Activated T-cell treated with anti-CD3 and anti-CD28 coated beads for 4 hours (primary cell): ENCODE data around the gene NRXN3.
"Not testable (repeated sequence)": the region's sequence is repeated elsewhere in the genome, so short reads cannot be mapped to it uniquely, and the experiment has no call there.

ENCODE experiments used
- DNase-seq: peaks from one replicate; pipeline ENCODE4 v3.0.0-alpha.2; 2020

NRXN3 gene

GRCh38 chr14:78417532-78417931, 247.4 kb downstream of the NRXN3 start:
- DNase-seq, result no peak

- no peak for DNase-seq
These were observed 254.1 kb downstream of the NRXN3 start for GRCh38 chr14:78424311-78424710.

- DNase-seq, result no peak
These were observed 255.2 kb downstream of the NRXN3 start for GRCh38 chr14:78425330-78425729.

GRCh38 chr14:78425782-78426181, 255.6 kb downstream of the NRXN3 start:
- no peak for DNase-seq

DNA sequence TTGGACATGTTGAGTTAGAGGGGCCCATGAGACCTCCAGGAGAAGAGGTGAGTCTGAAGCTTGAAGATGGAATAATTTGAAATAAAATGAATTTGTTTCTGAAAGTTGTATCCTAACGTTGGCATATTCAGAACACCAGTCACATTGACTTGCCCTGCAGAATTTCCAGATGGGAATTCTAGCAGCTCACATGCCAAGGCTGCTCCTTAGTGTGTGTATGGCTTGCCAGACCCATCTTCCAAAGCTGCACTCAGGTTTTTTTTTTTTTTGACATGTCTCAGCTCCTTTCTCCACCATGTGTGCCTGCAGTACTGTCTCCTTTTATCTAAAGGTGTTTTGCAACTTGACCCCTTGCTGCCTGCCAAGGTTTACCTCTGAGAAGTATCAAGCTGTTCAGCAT, 261.9 kb downstream of the NRXN3 start:
- DNase-seq, result no peak

DNA sequence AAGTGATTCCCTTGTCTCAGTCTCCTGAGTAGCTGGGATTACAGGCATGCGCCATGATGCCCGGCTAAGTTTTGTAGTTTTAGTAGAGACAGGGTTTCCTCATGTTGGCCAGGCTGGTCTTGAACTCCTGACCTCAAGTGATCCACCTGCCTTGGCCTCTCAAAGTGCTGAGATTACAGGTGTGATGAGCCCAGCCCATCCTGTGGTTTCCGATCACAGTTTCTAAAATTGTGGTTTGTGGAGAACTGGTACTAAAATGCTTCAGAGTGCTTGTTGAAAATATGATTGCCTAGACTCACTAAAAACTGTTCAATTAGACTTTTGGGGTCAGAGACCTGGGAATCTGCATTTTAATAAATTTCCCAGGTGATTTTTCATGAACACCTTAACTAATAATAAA, 267.3 kb downstream of the NRXN3 start:
- DNase-seq, result not testable (repeated sequence)

DNA sequence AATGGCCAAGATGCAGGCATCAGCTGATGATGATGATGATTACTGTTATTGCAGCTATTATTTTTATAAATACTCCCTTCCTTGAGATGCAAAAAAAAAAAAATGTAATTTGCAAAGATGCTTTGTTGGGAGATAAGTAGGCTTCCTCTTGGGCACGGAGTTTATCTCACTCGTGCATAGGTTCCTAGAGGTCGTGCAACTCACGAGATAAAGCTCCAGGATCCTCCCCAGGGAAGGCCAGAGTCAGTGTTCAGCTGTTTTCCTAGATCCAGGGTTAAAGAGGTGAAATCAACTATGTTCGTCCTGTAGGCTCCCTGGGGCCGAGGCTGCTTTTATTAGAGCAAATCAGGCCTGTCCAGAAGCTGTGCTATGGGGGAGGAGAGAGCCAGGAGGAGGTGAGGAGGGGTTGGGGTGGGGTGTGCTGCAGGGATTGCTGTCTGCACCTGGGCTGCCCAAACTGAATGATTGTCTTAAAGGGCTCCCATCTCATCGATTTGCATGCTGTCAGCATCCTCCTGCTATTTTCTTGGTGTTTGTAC, 270.3 kb downstream of the NRXN3 start:
- DNase-seq, result no peak

DNA sequence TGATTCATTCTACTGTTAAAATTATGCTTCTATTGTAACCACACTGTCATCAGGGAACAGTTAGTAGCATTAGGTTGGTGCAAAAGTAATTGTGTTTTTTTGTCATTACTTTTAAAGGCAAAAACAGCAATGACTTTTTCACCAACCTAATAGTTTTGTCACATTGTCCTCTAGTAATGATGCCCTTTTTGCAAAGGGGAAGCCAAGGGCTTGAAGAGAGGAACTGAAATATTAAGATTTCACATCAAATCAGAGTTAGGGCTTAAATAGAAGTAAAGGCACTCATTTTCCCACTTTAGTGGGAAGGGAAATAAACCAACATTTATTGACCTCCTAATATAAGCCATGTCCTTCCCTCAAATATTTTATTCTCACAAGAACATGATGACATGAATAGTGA, 273.7 kb downstream of the NRXN3 start:
- no peak for DNase-seq

GRCh38 chr14:78445275-78445674, 275.1 kb downstream of the NRXN3 start:
- no peak for DNase-seq

GRCh38 chr14:78446807-78447206, 276.6 kb downstream of the NRXN3 start:
- no peak for DNase-seq

GRCh38 chr14:78448164-78449094, 278.3 kb downstream of the NRXN3 start:
- no peak for DNase-seq

DNA sequence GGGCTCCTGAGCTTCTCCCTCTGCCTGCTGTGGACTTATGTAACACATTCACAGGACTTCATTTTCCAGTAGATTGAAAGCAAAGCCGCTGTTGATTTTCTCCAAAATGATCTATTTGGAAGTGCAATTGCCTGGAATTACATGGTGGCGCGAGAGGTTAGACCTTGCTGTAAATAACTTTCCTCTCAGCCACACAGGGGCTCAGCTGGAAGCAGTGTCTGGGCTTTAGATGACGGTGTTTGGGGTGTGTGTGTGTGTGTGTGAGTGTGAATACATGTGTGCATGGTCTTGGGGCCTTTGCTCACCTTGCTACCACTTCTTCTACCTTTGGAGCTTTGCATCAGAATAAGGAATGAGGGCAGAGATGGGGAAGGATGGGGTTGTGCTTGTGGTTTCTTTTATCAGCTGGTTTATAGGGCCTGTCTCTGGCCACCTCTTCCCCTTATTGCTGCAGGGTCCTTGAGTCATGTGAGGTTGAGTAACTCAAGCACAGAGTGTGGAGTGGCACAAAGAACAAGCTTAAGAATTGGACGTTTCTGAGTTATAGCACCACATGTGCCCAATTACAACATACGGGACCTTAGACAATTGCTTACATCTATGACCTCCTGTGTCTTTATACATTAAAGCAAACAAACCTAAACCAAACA, 280.6 kb downstream of the NRXN3 start:
- no peak for DNase-seq

DNA sequence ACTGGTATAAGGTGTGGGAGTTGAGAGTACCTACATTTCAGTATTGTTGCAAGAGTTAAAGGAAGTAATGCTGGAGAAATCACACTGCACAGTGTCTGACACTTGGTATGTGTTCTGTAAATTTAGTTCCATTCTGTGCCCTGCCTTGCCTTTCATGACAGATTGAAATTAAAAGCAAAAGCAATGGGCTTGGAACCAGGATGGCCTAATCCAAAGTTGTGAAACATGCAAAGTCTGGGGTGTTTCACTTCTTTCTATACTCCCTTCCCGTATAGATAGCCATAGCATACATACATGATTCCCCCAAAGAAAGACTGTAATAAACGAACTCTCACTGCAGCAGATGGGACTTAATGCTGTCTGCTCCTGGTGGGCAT, 281.1 kb downstream of the NRXN3 start:
- DNase-seq, result no peak

GRCh38 chr14:78455896-78456435, 285.8 kb downstream of the NRXN3 start:
- no peak for DNase-seq

GRCh38 chr14:78469947-78470346, 299.8 kb downstream of the NRXN3 start:
- DNase-seq, result no peak

DNA sequence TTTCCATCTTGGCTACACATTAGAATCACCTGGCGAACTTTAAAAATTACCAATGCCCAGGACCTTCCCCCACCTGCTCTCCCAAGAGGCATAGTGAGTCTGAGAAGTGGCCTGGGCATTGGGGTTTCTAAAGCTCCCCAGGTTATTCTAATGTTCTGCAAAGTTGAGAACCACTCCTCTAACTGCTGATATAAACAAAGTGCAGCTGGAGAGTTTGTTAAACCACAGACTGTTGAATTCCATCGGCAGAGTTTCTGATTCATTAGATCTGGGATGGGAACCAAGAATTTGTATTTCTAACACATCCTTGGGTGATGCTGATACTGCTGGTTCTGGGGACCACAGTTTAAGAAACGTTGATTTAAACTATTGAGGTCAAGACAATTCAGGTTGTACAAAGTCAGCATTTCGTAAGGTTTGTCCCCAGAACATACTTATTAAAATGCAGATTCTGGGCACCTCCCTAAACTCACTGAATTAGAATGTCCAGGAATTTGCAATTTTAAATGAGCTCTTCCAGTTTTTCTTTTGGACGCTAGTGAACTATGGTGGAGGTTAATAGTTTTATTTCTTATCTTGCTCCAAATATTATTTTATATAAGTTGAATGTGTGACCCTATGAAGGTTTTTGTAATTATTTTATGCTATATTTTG, 309.1 kb downstream of the NRXN3 start:
- no peak for DNase-seq

GRCh38 chr14:78484028-78484427, 313.9 kb downstream of the NRXN3 start:
- DNase-seq, result no peak

GRCh38 chr14:78486081-78486480, 315.9 kb downstream of the NRXN3 start:
- DNase-seq, result no peak

DNA sequence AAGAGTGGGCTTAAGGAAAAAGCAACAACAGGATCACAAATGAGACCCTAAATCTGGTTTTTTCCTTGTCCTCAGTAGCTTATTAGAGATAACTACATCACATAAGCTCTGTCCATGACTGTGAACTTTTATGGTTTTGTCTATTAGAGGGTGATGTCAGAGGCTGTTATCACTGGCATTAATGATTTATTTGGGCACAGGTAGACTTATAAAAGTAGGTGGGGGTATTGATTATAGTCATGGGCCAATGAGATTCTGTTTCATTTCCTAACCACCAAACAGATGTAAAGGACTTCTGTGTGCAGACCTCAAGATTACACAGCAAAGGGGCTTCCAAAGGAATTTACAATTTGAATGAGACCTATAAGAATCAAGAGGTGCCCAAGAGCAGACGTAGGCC, 316.4 kb downstream of the NRXN3 start:
- no peak for DNase-seq

- not testable (repeated sequence) for DNase-seq
These were observed 317.4 kb downstream of the NRXN3 start for GRCh38 chr14:78487573-78487972.

GRCh38 chr14:78488938-78489337, 318.8 kb downstream of the NRXN3 start:
- DNase-seq, result no peak

DNA sequence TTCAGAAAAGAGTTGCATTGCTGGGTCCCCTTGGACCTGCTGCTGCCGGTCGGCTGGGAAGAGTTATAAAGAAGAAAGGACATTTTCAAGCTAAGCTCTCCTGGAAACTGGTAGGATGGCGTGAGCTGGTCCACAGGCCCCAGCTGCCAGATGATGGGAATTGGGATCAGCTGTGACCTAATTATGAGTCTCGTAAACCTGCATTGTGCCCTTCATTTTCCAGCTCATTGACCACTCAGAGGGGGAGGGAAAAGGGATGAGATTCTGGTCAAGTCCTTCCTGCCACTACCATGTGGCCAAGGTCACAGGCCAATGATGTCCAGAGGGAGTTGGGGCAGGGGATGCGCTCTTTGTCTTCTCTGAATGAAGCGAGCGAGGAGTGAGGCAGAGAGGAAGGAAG, 320.9 kb downstream of the NRXN3 start:
- DNase-seq, result no peak

DNA sequence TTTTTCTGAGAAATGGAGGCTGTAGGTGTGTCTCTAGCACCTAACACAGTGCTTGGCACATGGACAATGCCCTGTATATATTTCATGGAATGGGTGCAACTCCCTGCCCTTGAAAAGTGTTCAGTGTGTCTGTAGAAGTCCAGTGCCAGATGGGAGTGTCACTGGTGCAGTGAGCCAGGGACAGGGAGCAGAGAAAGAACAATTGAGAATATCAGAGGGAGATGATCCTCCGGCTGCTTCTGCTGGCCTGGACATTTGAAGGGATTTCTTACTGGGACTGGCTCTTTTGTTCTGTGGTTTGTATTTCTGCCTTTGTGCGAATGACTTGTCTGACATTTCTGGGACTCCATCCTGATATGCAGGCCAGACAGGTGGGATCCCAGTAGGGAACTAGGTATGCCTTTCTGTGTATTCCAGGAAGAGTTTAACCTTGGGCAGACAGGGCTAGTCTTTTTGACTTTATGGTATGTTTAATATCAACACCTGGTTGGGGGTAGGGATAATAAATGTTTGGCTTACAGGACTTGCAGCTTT, 328.0 kb downstream of the NRXN3 start:
- DNase-seq, result no peak
